ENCODE data around the gene KCNQ1. TPM values are rescaled to one million over a fixed set of nuclear protein-coding genes. Genes with fewer than 3 reads are reported as not detected.
A peak's percentile ranks its signal among the peaks of the same experiment; 100 is the strongest.

Gene KCNQ1
- total and polyA plus RNA-seq, 2 of the 13 experiments (the other 11 are each of a cell fraction or from before 2014, with no cell fraction given) = 0.02 to 0.08 TPM

DNA sequence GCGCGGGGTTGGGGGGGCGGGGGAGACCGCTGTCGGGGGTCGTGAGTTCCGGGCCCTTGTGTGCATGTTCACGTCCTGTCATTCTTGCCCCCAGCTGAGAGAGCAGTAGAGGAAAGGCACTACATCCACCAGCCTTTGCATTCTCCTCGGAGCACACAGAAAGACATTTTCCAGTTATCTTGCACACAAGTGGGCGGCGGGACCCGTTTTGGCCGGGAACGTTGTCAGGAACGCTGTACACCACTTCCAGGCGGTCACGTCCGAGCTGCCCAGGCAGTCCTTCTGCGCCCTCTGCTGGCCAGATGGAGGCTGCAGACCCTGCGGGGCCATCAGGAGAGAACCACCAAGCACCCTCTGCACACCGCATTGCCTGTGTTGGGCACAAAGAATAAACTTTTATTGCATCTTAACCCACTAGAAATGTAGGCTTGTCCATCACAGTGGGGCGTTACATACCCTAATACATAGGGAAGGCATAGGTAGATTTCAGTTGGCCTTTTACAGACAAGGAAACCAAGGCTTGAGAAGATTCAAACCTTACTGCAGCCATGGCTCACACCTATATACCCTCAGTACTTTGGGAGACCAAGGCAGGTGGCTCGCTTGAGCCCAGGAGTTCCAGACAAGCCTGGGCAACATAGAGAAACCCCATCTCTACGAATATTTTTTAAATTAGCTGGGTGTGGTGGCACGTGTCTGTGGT is 443.6 kb downstream of the KCNQ1 start (continued):
- TF ChIP-seq, protein P1, sequence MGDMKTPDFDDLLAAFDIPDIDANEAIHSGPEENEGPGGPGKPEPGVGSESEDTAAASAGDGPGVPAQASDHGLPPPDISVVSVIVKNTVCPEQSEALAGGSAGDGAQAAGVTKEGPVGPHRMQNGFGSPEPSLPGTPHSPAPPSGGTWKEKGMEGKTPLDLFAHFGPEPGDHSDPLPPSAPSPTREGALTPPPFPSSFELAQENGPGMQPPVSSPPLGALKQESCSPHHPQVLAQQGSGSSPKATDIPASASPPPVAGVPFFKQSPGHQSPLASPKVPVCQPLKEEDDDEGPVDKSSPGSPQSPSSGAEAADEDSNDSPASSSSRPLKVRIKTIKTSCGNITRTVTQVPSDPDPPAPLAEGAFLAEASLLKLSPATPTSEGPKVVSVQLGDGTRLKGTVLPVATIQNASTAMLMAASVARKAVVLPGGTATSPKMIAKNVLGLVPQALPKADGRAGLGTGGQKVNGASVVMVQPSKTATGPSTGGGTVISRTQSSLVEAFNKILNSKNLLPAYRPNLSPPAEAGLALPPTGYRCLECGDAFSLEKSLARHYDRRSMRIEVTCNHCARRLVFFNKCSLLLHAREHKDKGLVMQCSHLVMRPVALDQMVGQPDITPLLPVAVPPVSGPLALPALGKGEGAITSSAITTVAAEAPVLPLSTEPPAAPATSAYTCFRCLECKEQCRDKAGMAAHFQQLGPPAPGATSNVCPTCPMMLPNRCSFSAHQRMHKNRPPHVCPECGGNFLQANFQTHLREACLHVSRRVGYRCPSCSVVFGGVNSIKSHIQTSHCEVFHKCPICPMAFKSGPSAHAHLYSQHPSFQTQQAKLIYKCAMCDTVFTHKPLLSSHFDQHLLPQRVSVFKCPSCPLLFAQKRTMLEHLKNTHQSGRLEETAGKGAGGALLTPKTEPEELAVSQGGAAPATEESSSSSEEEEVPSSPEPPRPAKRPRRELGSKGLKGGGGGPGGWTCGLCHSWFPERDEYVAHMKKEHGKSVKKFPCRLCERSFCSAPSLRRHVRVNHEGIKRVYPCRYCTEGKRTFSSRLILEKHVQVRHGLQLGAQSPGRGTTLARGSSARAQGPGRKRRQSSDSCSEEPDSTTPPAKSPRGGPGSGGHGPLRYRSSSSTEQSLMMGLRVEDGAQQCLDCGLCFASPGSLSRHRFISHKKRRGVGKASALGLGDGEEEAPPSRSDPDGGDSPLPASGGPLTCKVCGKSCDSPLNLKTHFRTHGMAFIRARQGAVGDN (CRISPR knock-in tag; IDR thresholded peaks at IDR 0.05) = peak; percentile 57
- TF ChIP-seq ZNF343 (CRISPR knock-in tag; IDR thresholded peaks at IDR 0.05) (no peak), JDP2 (CRISPR knock-in tag; IDR thresholded peaks at IDR 0.05; ENCODE audit: borderline replicate concordance) (no peak), KDM3A (CRISPR knock-in tag; IDR thresholded peaks at IDR 0.05; ENCODE audit: low read depth) (0 out of 2 replicates have a peak, but pooled peaks have one; percentile 30), FOXO1 (CRISPR knock-in tag; IDR thresholded peaks at IDR 0.05) (peak; percentile 46; the same call in 1 of the 2 replicates), ZNF136 (CRISPR knock-in tag; IDR thresholded peaks at IDR 0.05; ENCODE audit: low read depth) (no peak), NFE2L2 (IDR thresholded peaks at IDR 0.05; ENCODE audit: low read length) (no peak), HMG20B (CRISPR knock-in tag; conservative IDR thresholded peaks at IDR 0.05) (no peak), ZNF24 (IDR thresholded peaks at IDR 0.05) (no peak), TEAD3 (CRISPR knock-in tag; optimal IDR thresholded peaks at IDR 0.05; ENCODE audit: borderline replicate concordance) (peak; percentile 61), LCORL (IDR thresholded peaks at IDR 0.05) (no peak), LCORL (CRISPR knock-in tag; IDR thresholded peaks at IDR 0.05) (0 out of 2 replicates have a peak, but pooled peaks have one; percentile 35), ZBTB38 (CRISPR knock-in tag; IDR thresholded peaks at IDR 0.05) (peak; percentile 45; the same call in 1 of the 2 replicates), NBN (conservative IDR thresholded peaks at IDR 0.05) (no peak), AHR (CRISPR knock-in tag; IDR thresholded peaks at IDR 0.05) (no peak; the same call in 1 of the 2 replicates), RARA (CRISPR knock-in tag; IDR thresholded peaks at IDR 0.05) (no peak), CBX2 (IDR thresholded peaks at IDR 0.05; ENCODE audit: low read depth, low read length) (no peak), CBX2 (CRISPR knock-in tag; IDR thresholded peaks at IDR 0.05; ENCODE audit: low read depth) (no peak), ZNF564 (CRISPR knock-in tag; IDR thresholded peaks at IDR 0.05) (0 out of 2 replicates have a peak, but pooled peaks have one; percentile 65), ZNF234 (CRISPR knock-in tag; conservative IDR thresholded peaks at IDR 0.05) (no peak)
- TF ChIP-seq, protein P2, sequence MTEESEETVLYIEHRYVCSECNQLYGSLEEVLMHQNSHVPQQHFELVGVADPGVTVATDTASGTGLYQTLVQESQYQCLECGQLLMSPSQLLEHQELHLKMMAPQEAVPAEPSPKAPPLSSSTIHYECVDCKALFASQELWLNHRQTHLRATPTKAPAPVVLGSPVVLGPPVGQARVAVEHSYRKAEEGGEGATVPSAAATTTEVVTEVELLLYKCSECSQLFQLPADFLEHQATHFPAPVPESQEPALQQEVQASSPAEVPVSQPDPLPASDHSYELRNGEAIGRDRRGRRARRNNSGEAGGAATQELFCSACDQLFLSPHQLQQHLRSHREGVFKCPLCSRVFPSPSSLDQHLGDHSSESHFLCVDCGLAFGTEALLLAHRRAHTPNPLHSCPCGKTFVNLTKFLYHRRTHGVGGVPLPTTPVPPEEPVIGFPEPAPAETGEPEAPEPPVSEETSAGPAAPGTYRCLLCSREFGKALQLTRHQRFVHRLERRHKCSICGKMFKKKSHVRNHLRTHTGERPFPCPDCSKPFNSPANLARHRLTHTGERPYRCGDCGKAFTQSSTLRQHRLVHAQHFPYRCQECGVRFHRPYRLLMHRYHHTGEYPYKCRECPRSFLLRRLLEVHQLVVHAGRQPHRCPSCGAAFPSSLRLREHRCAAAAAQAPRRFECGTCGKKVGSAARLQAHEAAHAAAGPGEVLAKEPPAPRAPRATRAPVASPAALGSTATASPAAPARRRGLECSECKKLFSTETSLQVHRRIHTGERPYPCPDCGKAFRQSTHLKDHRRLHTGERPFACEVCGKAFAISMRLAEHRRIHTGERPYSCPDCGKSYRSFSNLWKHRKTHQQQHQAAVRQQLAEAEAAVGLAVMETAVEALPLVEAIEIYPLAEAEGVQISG (CRISPR knock-in tag; IDR thresholded peaks at IDR 0.05) = 0 out of 2 replicates have a peak, but pooled peaks have one; percentile 18
- TF ChIP-seq, protein P3, sequence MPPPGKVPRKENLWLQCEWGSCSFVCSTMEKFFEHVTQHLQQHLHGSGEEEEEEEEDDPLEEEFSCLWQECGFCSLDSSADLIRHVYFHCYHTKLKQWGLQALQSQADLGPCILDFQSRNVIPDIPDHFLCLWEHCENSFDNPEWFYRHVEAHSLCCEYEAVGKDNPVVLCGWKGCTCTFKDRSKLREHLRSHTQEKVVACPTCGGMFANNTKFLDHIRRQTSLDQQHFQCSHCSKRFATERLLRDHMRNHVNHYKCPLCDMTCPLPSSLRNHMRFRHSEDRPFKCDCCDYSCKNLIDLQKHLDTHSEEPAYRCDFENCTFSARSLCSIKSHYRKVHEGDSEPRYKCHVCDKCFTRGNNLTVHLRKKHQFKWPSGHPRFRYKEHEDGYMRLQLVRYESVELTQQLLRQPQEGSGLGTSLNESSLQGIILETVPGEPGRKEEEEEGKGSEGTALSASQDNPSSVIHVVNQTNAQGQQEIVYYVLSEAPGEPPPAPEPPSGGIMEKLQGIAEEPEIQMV (CRISPR knock-in tag; IDR thresholded peaks at IDR 0.05; ENCODE audit: low read depth) = no peak
- TF ChIP-seq, protein P4, sequence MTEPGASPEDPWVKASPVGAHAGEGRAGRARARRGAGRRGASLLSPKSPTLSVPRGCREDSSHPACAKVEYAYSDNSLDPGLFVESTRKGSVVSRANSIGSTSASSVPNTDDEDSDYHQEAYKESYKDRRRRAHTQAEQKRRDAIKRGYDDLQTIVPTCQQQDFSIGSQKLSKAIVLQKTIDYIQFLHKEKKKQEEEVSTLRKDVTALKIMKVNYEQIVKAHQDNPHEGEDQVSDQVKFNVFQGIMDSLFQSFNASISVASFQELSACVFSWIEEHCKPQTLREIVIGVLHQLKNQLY (CRISPR knock-in tag; IDR thresholded peaks at IDR 0.05) = no peak

Data from HepG2 (cell line).